MM.1S (cell line): ENCODE measurements around the gene CCDC18.

Experiments used
- EZH2 ChIP-seq: fragments of 300-600 bp; sonication (generic); optimal IDR thresholded peaks from 2 replicates; pipeline ENCODE3; 2017; ENCODE audit warnings: low read depth, mild to moderate bottlenecking, antibody characterized with exemption, low read length, mixed read lengths
- TF ChIP-seq, protein P1 (sequence below): fragments of 300-600 bp; sonication (generic); IDR thresholded peaks from 2 replicates; pipeline ENCODE4 v1.5.1; 2016; ENCODE audit warnings: antibody characterized with exemption, low read length, mixed read lengths

DNA sequence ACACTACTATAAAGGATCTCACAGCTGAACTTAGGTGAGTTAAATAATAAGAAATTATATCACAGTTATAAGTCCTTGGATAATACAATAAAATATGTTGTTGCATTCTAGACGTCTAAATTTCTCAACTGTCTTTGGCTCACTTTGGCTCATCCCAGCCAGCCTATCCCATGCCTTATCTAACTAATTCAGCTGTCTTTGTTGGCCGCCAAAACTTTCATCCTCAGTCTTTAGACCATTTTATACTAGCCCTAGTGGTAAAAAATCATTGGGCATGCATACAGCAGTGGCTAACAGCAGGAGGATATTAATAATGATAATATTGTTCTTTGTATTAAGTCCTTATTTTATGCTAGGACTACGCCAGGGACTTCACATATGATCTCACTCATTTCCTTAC, 59.3 kb downstream of the CCDC18 start:
- TF ChIP-seq, protein P1, sequence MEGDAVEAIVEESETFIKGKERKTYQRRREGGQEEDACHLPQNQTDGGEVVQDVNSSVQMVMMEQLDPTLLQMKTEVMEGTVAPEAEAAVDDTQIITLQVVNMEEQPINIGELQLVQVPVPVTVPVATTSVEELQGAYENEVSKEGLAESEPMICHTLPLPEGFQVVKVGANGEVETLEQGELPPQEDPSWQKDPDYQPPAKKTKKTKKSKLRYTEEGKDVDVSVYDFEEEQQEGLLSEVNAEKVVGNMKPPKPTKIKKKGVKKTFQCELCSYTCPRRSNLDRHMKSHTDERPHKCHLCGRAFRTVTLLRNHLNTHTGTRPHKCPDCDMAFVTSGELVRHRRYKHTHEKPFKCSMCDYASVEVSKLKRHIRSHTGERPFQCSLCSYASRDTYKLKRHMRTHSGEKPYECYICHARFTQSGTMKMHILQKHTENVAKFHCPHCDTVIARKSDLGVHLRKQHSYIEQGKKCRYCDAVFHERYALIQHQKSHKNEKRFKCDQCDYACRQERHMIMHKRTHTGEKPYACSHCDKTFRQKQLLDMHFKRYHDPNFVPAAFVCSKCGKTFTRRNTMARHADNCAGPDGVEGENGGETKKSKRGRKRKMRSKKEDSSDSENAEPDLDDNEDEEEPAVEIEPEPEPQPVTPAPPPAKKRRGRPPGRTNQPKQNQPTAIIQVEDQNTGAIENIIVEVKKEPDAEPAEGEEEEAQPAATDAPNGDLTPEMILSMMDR: no peak
- no peak for TF ChIP-seq EZH2
